Measurements from ENCODE around the gene MANF.

- no peak for TF ChIP-seq CTCF (conservative IDR thresholded peaks at IDR 0.05 in 1 of 2, IDR thresholded peaks at IDR 0.05 in 1 of 2; ENCODE audit: low read depth in 1 of 2, low read length in 2 of 2)
- no peak for TF ChIP-seq EZH2 (IDR thresholded peaks at IDR 0.05; ENCODE audit: low read length, missing control alignments)
Observed at GRCh38 chr3:51361746-51362145, 23.3 kb upstream of the MANF start.

Measured in fibroblast of lung (primary cell).